GM12878 (cell line): ENCODE results near the gene UVRAG.

ENCODE experiments used
- CTCF ChIP-seq, 3 experiments: IDR thresholded peaks in 2 of 3; conservative IDR thresholded peaks in 1 of 3; 2 replicates each; pipeline ENCODE4 v1.5.1; 2011; ENCODE audit warnings: low read depth in 3 of 3, low read length in 3 of 3, mild to moderate bottlenecking in 3 of 3, control low read depth in 2 of 3, moderate library complexity in 2 of 3, inconsistent platforms in 1 of 3, mixed read lengths in 1 of 3; ENCODE audit not compliant: control insufficient read depth in 2 of 3, insufficient read depth in 1 of 3; ENCODE audit errors: extremely low read depth in 1 of 3
- EZH2 ChIP-seq: IDR thresholded peaks from 2 replicates; pipeline ENCODE4 v1.6.1; 2012; ENCODE audit warnings: low read depth, mild to moderate bottlenecking, control low read depth, inconsistent platforms, low read length, borderline replicate concordance; ENCODE audit not compliant: control insufficient read depth
- MAX ChIP-seq: IDR thresholded peaks from 2 replicates; pipeline ENCODE4 v1.6.1; 2012; ENCODE audit warnings: low read depth, low read length, improper control_type of control experiment
- MEF2A ChIP-seq: IDR thresholded peaks from 2 replicates; pipeline ENCODE4 v1.6.1; 2011; ENCODE audit warnings: low read depth, mild to moderate bottlenecking, low read length, moderate library complexity; ENCODE audit not compliant: insufficient read depth
- NFIC ChIP-seq: IDR thresholded peaks from 2 replicates; pipeline ENCODE4 v1.6.1; 2012; ENCODE audit warnings: low read depth, mild to moderate bottlenecking, inconsistent platforms, low read length, moderate library complexity

GRCh38 chr11:76175783-76176182 lies 360.8 kb downstream of the UVRAG start:
- TF ChIP-seq NFIC (no peak), CTCF (IDR thresholded peaks at IDR 0.05 in 2 of 3, conservative IDR thresholded peaks at IDR 0.05 in 1 of 3; ENCODE audit: control insufficient read depth in 2 of 3, extremely low read depth in 1 of 3, insufficient read depth in 1 of 3, low read depth in 3 of 3, low read length in 3 of 3) (no peak), MAX (no peak), MEF2A (no peak), EZH2 (no peak)
